HFFc6 (cell line): ENCODE data around the gene DUS1L. TPM values are rescaled to one million over a fixed set of nuclear protein-coding genes. Genes with fewer than 3 reads are reported as not detected.

Experiments used
- DNase-seq: peaks from one replicate; pipeline ENCODE4 v3.0.0-alpha.2; 2018
- H3K27ac Mint-ChIP-seq: 2 replicates; pipeline ENCODE4 v1.8.0; 2020; ENCODE audit warnings: mild to moderate bottlenecking, mixed read lengths
- H3K27me3 Mint-ChIP-seq: 2 replicates; pipeline ENCODE4 v1.8.0; 2021; ENCODE audit warnings: mild to moderate bottlenecking, moderate library complexity, mixed read lengths; ENCODE audit not compliant: insufficient read depth
- H3K36me3 Mint-ChIP-seq: 2 replicates; pipeline ENCODE4 v1.8.0; 2021; ENCODE audit warnings: low read depth, mixed read lengths
- H3K4me1 Mint-ChIP-seq: 2 replicates; pipeline ENCODE4 v1.8.0; 2020; ENCODE audit warnings: low read depth, mixed read lengths
- H3K4me3 Mint-ChIP-seq: 2 replicates; pipeline ENCODE4 v1.8.0; 2020; ENCODE audit warnings: mild to moderate bottlenecking, moderate library complexity, mixed read lengths
- H3K9me3 Mint-ChIP-seq: 2 replicates; pipeline ENCODE4 v1.8.0; 2020; ENCODE audit warnings: mild to moderate bottlenecking, mixed read lengths
- CTCF ChIP-seq: fragments of 200-600 bp; sonication (generic); IDR thresholded peaks from 2 replicates; pipeline ENCODE4 v1.5.0; 2021; ENCODE audit warnings: antibody characterized with exemption, mild to moderate bottlenecking
- long read RNA-seq: library from polyadenylated mRNA; unstranded; transcript quantifications from one replicate; pipeline ENCODE4 v2.0.0, GENCODE V29; 2019
- total RNA-seq, 6 experiments: library from RNA; stranded (reverse); fragmentation: NEBNext Ultra II Directional; extraction: Animal tissue kit (Norgen Biotek cat#: 25700); gene quantifications; 2 replicates in 1 of 6; 3 replicates in 5 of 6; pipeline ENCODE4 v1.2.3, GENCODE V29; 2021

DUS1L gene
- total RNA-seq: 10 to 100 TPM; 65.8 to 86.8 (median 71.2) TPM
- long read RNA-seq, partial matches to known transcripts: 1 of 7 reads
- long read RNA-seq, other reads (novel, unspliced or antisense): 4 of 7 reads

- DNase-seq: no peak
- peaks cover 4% of the 10 kb centered on the region; the same call in 1 of the 2 replicates for H3K27me3 Mint-ChIP-seq
Measured at GRCh38 chr17:82065638-82066303, at the start of gene DUS1L. TSS of gene DUS1L (minus strand) at chr17:82065804. CDS start at chr17:82065059, 745 bp downstream.

DNA sequence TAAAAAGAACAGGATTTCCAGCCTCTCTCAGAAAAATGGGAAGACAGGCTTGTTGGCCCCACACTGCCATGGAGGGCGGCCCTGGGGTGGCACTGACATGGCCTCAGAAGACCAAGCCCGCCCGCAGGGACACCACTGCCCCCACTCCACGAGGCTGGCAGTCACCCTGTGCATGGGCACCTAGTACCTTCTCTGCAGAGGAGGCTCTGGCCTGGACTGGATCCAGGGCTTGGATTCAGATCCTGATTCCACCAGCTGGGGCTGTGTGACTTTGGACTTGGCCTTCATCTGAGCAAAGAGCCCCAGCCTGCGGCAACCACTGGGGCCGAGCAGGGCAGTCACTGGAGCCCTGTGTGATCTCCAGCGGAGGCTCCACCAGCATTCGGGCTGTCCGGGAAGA, 49.3 kb upstream of the DUS1L start:
- TF ChIP-seq CTCF: no peak
- Mint-ChIP-seq H3K27ac (no peak overlapping the region), H3K36me3 (no peaks in the 10 kb centered on the region)

More at GRCh38 chr17:82065638-82066303, at the start of gene DUS1L:
- Mint-ChIP-seq H3K4me3 (peak within 1 kb of the TSS; percentile 76), H3K9me3 (no peaks in the 10 kb centered on the region), H3K27ac (peak within 1 kb of the TSS; percentile 56), H3K4me1 (no peaks in the 10 kb centered on the region), H3K36me3 (no peaks in the 10 kb centered on the region)
- TF ChIP-seq CTCF: no peak

GRCh38 chr17:82114447-82114846, 48.8 kb upstream of the DUS1L start:
- Mint-ChIP-seq H3K4me3 (no peak overlapping the region), H3K9me3 (no peaks in the 10 kb centered on the region), H3K27me3 (peaks cover 1% of the 10 kb centered on the region; the same call in 1 of the 2 replicates), H3K4me1 (peaks cover 3% of the 10 kb centered on the region; the same call in 1 of the 2 replicates), H3K36me3 (no peaks in the 10 kb centered on the region), H3K27ac (no peak overlapping the region)
- DNase-seq: no peak
- TF ChIP-seq CTCF: no peak

More for the DNA sequence above, 49.3 kb upstream of the DUS1L start:
- peaks cover 1% of the 10 kb centered on the region; the same call in 1 of the 2 replicates for H3K27me3 Mint-ChIP-seq
- H3K4me1 Mint-ChIP-seq: peaks cover 7% of the 10 kb centered on the region; the same call in 1 of the 2 replicates
- no peak for DNase-seq
- no peak overlapping the region for H3K4me3 Mint-ChIP-seq
- no peaks in the 10 kb centered on the region for H3K9me3 Mint-ChIP-seq

DNA sequence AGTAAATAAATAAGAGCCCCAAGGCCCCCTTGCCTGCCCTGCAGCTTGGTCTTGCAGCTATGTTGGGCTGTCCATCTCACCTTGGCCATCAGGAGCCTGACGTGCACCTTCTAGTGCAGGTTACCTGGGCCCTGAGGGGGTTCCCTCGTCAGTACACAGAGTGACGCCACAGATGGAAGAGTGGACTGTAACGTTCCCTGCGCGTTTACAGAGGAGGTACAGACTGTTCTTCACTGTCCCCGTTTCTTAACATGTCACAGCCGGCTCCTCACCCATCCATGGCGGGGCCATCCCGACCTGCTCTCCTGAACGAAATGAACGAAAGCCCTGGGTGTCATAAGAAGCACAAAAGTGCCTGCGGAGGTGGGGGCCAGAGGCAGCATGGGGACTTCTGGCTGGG, 48.3 kb upstream of the DUS1L start:
- Mint-ChIP-seq H3K27ac (no peak overlapping the region), H3K4me3 (no peak overlapping the region), H3K4me1 (no peaks in the 10 kb centered on the region), H3K36me3 (no peaks in the 10 kb centered on the region), H3K9me3 (no peaks in the 10 kb centered on the region), H3K27me3 (peaks cover 1% of the 10 kb centered on the region; the same call in 1 of the 2 replicates)
- no peak for TF ChIP-seq CTCF
- DNase-seq: no peak

DNA sequence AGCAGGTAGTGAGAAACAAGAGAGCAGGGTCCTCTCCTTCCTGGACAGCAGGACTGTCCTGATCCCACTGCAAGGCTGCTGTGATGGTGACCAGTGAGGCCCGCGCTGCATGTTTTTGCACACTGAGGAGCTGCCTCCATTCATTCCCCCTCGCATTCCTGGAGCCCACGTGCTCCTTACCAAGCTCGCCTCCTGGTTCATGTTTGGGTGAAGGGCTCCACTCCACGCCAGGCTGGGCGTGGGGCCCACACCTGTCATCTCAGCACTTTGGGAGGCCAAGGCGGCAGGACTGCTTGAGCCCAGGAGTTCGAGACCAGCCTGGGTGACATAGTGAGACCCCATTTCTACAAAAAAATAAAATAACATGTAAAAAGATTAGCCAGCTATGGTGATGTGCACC, 47.8 kb upstream of the DUS1L start:
- no peak for DNase-seq
- Mint-ChIP-seq H3K9me3 (no peaks in the 10 kb centered on the region), H3K27ac (no peak overlapping the region), H3K27me3 (no peaks in the 10 kb centered on the region; the same call in 1 of the 2 replicates), H3K36me3 (no peaks in the 10 kb centered on the region), H3K4me1 (no peaks in the 10 kb centered on the region), H3K4me3 (no peak overlapping the region)
- TF ChIP-seq CTCF: no peak
